Neural progenitor cell (in vitro differentiated cells): ENCODE results near the gene NPIPB6.
"Not testable (repeated sequence)": the region's sequence is repeated elsewhere in the genome, so short reads cannot be mapped to it uniquely, and the experiment has no call there.

Experiments
- CTCF ChIP-seq: fragments of 200-600 bp; sonication (generic); IDR thresholded peaks from 2 replicates; pipeline ENCODE4 v1.5.1; 2017; ENCODE audit warnings: antibody characterized with exemption, mild to moderate bottlenecking
- EZH2 ChIP-seq: fragments of 200-600 bp; sonication (generic); IDR thresholded peaks from 2 replicates; pipeline ENCODE4 v1.6.1; 2017; ENCODE audit warnings: antibody characterized with exemption, mild to moderate bottlenecking, moderate library complexity

GRCh38 chr16:28382177-28382867, 19.0 kb upstream of the NPIPB6 start:
- TF ChIP-seq CTCF, EZH2: not testable (repeated sequence)
